Measurements from ENCODE around the gene APOL6.
"Not testable (repeated sequence)": the region's sequence is repeated elsewhere in the genome, so short reads cannot be mapped to it uniquely, and the experiment has no call there.

Gene APOL6

GRCh38 chr22:35641494-35642120 lies 6.6 kb upstream of the APOL6 start:
- no peak for FAIRE-seq

DNA sequence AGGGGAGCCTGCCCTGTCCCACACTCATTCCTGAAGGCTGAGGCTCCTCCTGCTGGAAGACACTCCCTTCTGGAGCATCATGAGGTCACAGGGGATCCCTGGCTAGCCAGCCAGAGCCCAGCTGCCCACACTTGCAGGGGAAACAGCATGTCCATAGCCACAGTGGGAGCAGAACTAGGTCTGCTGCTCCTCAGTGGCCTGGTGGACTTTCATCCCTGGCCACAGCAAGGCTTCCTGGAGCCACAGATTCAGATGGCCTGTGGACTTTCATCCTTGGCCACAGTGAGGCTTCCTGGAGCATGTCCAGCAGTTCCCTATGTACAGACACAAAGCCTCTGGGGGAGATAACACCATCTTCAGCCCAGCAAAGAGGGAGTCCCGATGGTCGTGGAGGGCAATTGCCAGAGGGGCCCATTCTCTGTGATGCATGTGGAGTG lies 5.9 kb upstream of the APOL6 start:
- FAIRE-seq = no peak

DNA sequence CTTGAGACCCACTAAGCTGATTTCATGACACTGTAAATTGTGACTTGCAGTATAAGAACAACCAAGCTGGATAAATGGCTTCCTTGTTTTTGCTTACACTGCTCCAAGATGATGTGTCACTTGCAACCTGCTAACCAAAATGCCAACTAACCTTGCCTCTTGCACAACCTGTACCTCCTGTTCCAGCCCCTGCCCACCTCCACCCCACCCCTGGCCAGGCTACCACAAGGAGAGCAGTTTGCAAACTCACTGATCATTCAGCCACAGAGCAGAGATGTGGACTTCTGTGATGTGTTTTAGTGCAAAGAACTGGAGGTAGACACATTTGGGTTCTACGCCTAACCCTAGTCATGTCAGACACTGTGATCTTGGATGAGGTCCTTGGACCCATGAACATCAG lies 4.3 kb upstream of the APOL6 start:
- no peak for FAIRE-seq

DNA sequence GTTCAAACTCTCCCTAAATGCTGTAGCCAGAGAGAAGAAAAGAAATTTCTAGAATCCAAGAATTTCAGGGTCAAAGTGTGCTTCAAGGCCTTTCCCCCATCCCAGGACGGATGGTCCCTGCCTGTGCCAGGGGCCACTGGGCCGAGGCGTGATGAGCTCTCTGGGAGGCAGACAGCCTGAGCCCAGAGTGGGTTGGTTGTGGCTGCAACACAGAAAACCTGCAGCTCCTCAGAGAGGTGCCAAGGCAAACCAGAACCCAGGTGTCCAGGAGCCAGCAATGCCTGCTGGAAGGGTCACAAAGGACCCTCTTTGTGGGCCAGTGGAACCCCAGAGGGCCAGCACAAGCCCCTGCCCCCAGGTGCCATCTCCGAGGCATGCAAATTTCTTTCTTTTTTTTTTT lies 2.6 kb upstream of the APOL6 start:
- no peak for FAIRE-seq

- no peak for FAIRE-seq
These were observed 844 bp downstream of the APOL6 start for GRCh38 chr22:35649026-35649553.

- no peak for FAIRE-seq
These were observed 1.5 kb downstream of the APOL6 start for GRCh38 chr22:35649636-35650250.

DNA sequence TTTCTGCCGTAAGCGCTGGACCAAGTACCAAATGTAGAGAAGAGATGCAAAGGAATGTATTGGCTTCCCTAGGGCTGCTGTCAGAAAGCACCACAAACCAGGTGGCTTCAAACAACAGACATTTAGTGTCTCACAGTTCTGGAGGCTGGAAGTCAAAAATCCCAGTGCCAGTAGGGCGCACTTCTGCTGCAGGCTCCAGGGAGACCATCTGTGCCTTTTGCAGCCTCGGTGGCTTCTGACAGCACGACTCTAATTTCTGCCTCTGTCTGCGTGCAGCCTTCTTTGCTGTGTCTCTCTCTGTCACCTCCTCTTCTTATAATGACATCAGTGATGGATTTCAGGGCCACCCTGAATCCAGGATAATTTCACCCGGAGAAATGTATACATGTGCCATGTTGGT lies 2.8 kb downstream of the APOL6 start:
- no peak for FAIRE-seq

DNA sequence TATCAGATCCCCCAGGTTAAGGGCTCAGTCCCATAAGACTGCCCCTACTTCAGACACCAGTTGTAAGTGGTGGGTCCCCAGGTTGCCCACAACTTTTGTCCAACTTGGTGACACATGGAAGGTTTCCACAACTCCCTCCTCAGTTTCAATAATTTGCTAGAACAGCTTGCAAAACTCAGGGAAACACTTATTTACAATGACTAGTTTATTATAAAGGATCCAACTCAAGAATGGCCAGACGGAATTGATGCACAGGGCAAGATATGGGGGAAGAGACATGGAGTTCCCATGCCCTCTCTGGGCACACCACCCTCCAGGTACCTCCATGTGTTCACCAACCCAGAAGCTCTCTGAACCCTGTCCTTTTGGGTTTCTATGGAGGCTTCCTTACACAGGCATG lies 5.6 kb downstream of the APOL6 start:
- no peak for FAIRE-seq

GRCh38 chr22:35656284-35656752 lies 8.1 kb downstream of the APOL6 start:
- no peak for FAIRE-seq

- no peak for FAIRE-seq
These were observed 9.5 kb downstream of the APOL6 start for GRCh38 chr22:35657571-35658312.

DNA sequence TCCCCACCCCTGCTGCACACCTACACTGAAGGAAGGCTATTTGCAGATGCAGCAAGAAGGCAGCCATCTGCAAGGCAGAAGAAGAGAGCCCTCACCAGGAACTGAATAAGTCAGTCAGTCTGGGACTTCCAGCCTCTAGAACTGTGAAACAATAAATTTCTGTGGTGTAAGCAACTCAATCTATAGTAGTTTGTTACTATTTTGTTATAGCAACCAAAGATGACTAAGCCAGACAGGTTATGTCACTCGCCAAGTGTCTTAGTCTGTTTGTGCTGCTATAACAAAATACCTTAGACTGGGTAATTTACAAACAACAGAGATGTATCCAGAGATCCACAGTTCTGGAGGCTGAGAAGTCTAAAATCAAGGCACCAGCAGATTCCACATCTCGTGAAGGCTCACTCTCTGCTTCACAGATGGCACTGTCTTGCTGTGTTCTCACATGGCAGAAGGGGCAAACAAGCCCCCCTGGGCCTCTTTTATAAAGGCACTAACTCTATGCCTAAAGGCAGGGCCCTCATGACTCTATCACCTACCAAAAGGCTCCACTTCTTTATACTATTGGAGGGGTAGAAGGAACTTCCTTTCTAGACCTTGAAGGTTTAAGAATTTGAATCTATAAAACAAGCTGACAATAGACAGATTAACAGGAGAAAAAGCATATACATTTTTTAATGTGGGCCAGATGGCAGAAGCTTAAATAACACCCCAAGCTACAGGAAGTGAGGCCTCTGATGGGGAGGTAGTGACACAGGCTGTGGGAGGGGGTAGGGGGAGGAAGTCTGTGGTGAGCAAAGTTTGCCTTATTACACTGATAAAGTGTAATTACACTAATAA lies 12.3 kb downstream of the APOL6 start:
- FAIRE-seq = no peak

GRCh38 chr22:35661464-35661863 lies 13.2 kb downstream of the APOL6 start:
- no peak for FAIRE-seq

- FAIRE-seq = no peak
These were observed 14.7 kb downstream of the APOL6 start for GRCh38 chr22:35662914-35663313.

GRCh38 chr22:35663371-35663770 lies 15.1 kb downstream of the APOL6 start:
- no peak for FAIRE-seq

DNA sequence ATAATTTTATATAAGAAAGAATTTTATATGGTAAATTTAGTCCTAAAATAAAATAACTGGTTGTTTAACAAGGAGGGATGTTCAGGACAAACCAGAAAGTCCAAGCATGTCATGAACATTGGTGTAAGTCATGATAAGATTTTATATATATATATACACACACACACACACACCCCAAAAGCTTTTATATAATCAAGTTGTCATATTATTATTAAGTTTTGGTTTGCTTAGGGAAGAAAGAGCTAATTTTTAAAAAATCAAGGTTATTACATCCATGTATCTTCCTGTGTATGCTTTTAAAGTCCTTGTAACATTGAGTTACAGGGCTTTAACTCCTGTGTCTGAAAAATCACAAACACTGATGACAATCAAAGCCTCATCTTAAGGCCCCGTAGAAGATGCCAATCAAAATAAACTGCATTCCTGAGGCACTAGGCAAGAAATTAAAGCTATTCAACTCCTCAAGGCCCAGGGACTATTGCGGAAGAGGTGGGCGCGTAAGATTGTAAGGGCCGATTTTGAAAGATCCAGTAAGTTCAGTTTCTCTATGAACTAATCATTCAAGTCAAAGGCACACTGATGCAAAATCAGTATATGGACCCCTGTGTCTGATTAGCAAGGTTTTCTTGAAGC lies 16.8 kb downstream of the APOL6 start:
- no peak for FAIRE-seq

GRCh38 chr22:35666699-35667098 lies 18.5 kb downstream of the APOL6 start:
- not testable (repeated sequence) for FAIRE-seq

GRCh38 chr22:35674335-35674734 lies 26.1 kb downstream of the APOL6 start:
- FAIRE-seq = no peak

DNA sequence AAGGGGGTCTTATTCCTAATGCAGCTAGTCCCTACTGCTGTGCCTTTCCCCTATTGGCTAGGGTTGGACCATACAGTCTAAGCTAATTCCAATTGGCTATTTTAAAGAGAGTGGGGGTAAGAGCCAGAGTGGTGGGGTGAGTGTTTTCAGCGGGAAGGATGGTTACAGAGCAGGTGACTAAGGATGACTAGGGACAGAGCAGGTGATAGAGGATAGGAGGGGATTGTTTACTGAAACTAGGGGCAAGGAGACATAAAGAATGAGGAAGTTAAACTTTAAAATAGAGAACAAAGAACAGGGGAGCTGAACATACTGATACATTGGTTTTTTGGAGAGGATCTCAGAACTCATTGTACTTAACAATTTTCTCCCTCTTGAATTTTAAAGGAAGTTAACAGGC lies 27.8 kb downstream of the APOL6 start:
- FAIRE-seq = not testable (repeated sequence)

- no peak for FAIRE-seq
These were observed 29.4 kb downstream of the APOL6 start for GRCh38 chr22:35677460-35678187.

DNA sequence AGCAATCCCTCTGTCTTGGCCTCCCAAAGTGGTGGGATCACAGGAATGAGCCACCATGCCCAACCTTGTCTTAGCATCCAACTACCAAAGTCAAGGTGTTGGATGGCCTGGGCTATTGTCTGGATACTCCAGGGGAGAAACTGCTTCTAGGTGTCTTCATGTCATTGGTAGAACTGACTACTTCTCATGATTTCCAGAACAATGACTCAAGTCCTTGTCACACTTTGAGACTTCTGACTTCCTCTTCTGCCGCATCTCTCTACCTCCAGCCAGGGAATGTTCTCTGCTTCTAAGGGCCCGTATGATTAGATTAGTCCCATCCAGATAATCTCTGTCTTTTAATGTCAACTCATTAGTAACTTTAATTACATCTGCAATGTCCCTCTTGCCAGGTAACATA lies 30.6 kb downstream of the APOL6 start:
- FAIRE-seq = no peak

DNA sequence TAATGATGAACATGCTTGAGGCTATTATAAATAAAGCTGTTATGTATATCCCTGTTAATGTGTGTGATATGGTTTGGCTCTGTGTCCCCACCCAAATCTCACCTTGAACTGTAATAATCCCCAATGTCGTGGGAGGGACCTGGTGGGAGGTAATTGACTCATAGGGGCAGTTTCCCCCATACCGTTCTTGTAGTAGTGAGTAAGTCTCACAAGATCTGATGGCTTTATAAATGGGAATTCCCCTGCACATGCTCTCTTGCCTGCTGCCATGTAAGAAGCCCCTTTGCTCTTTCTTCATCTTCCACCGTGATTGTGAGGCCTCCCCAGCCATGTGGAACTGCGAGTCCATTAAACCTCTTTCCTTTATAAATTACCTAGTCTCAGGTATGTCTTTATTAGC lies 31.2 kb downstream of the APOL6 start:
- FAIRE-seq = not testable (repeated sequence)

All from A204.1 (cell line).